Stomach (tissue), 4 donors: ENCODE measurements around the gene SOSTDC1.

Source experiments
- POLR2A ChIP-seq, 4 donors: fragments of 450-650 bp; IDR thresholded peaks; one replicate each; pipeline ENCODE4 v1.6.1; 2016; ENCODE audit warnings: antibody characterized with exemption in 4 of 4, control low read depth in 2 of 4, mild to moderate bottlenecking in 1 of 4, moderate library complexity in 1 of 4
- POLR2AphosphoS5 ChIP-seq, 3 donors: sonication (generic); formaldehyde crosslinking; IDR thresholded peaks; one replicate each; pipeline ENCODE4 v1.6.1; 2016; ENCODE audit warnings: antibody characterized with exemption in 3 of 3
- TF ChIP-seq, protein P1 (sequence below), 7 experiments: fragments of 450-650 bp in 4 of 7; fragments of 200-600 bp in 3 of 7; sonication (generic) in 3 of 7; IDR thresholded peaks; one replicate each; pipeline ENCODE4 v1.5.1; 2016 to 2019; ENCODE audit warnings: antibody characterized with exemption in 7 of 7, control low read depth in 2 of 7, mild to moderate bottlenecking in 1 of 7

DNA sequence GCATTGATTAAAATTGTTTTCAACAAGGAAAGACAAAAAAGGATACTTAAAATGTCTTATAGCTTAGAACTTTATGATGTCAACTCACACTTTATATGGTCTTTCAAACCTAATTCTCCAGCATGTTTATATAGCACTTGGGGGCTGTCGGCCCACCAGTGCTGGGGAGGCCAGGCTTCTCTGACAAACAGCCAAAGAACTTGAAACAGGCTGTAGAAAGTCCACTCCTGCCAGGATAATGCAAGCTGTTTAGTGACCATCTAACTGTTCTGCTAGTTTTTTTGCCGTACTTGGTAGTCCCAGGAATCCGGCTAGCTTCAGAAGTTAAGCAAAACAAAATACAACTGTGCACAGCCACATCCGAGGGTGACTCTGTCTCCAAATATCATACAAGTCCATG, 13.6 kb upstream of the SOSTDC1 start:
- TF ChIP-seq, protein P1, sequence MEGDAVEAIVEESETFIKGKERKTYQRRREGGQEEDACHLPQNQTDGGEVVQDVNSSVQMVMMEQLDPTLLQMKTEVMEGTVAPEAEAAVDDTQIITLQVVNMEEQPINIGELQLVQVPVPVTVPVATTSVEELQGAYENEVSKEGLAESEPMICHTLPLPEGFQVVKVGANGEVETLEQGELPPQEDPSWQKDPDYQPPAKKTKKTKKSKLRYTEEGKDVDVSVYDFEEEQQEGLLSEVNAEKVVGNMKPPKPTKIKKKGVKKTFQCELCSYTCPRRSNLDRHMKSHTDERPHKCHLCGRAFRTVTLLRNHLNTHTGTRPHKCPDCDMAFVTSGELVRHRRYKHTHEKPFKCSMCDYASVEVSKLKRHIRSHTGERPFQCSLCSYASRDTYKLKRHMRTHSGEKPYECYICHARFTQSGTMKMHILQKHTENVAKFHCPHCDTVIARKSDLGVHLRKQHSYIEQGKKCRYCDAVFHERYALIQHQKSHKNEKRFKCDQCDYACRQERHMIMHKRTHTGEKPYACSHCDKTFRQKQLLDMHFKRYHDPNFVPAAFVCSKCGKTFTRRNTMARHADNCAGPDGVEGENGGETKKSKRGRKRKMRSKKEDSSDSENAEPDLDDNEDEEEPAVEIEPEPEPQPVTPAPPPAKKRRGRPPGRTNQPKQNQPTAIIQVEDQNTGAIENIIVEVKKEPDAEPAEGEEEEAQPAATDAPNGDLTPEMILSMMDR (IDR thresholded peaks at IDR 0.05) = no peak
- TF ChIP-seq POLR2A (IDR thresholded peaks at IDR 0.05) (no peak), POLR2AphosphoS5 (IDR thresholded peaks at IDR 0.05) (no peak)
